RWPE2 (cell line): ENCODE data around the gene CLDND1.

ENCODE experiments used
- ATAC-seq: fragments of 200-7000 bp; cut with Tn5 transposase; 3 replicates; pipeline ENCODE4 v1.9.1; 2021; ENCODE audit warnings: low read depth
- DNase-seq: peaks from one replicate; pipeline ENCODE4 v3.0.0-alpha.2; 2020; ENCODE audit warnings: low spot score
- H3K27ac ChIP-seq: fragments of 450-650 bp; 2 replicates; pipeline ENCODE4 v1.5.1; 2017; ENCODE audit warnings: mild to moderate bottlenecking; ENCODE audit not compliant: poor library complexity, severe bottlenecking
- H3K27me3 ChIP-seq: fragments of 250-450 bp; sonication (Bioruptor Pico); 2 replicates; pipeline ENCODE4 v1.5.1; 2021; ENCODE audit warnings: mild to moderate bottlenecking, moderate library complexity; ENCODE audit not compliant: insufficient read depth, poor library complexity, severe bottlenecking
- H3K36me3 ChIP-seq: fragments of 250-450 bp; sonication (Bioruptor Pico); 2 replicates; pipeline ENCODE4 v1.5.1; 2020; ENCODE audit warnings: low read depth, mild to moderate bottlenecking, moderate library complexity
- H3K4me1 ChIP-seq: fragments of 250-450 bp; sonication (Bioruptor Pico); 2 replicates; pipeline ENCODE4 v1.5.1; 2021; ENCODE audit warnings: mild to moderate bottlenecking, moderate library complexity; ENCODE audit not compliant: insufficient read depth, poor library complexity, severe bottlenecking
- H3K4me3 ChIP-seq: fragments of 250-450 bp; sonication (Bioruptor Pico); 2 replicates; pipeline ENCODE4 v1.5.1; 2021; ENCODE audit warnings: mild to moderate bottlenecking, moderate library complexity; ENCODE audit not compliant: severe bottlenecking
- H3K9me3 ChIP-seq: fragments of 250-450 bp; sonication (Bioruptor Pico); 2 replicates; pipeline ENCODE4 v1.5.1; 2021; ENCODE audit warnings: mild to moderate bottlenecking, moderate library complexity; ENCODE audit not compliant: severe bottlenecking
- TF ChIP-seq, protein P1 (sequence below): fragments of 450-650 bp; IDR thresholded peaks from one replicate; pipeline ENCODE4 v1.5.1; 2017; ENCODE audit warnings: mild to moderate bottlenecking, moderate library complexity; ENCODE audit not compliant: poor library complexity, severe bottlenecking

The CLDND1 gene

DNA sequence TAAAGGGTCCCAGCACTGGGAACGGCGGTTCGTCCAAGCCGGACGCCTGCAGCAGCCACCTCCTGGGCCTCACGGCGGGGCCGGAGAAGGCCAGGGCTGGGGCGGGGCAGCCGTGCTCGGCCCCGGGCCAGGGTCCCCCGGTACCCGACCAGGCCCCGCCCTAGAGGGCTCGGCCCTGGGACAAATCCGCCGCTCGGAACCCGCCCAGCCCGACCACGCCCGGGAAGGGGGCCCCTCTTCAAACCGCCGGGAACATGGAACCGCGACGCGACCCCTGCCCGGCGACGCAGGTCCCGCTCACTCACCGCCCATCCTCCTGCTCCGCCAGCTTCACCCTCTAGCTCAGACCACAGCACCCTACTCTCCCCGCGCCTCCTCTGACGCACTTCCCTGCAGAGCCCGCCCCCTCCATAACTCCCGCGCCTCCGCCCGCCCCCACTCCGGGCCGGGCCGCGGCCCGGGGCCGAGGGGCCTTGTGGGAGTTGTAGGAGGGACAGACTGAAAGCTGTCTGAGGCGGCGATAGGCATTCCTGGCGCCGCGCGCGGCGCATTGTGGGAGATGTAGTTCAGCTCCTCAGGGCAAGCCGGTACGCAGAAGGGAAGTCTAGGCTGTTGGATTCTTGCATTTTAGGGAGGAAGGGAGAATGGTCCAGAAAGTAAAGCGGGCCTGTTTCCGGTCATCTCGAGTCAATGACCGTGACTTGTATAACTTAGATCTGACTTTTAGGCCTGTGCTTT, at the start of gene CLDND1:
Gene CLDND1, minus strand, starts transcription at position 359 of the 738 bp plus-strand sequence. CDS start 1,478 bp downstream, outside the sequence.
- DNase-seq (peak; percentile 93), ATAC-seq (peak; percentile 97)
- no peaks in the 10 kb centered on the region for H3K27me3 ChIP-seq
- peaks cover 18% of the 10 kb centered on the region for H3K4me1 ChIP-seq
- H3K9me3 ChIP-seq: no peaks in the 10 kb centered on the region
- H3K36me3 ChIP-seq: peaks cover 37% of the 10 kb centered on the region
- H3K27ac ChIP-seq: peak within 1 kb of the TSS; percentile 77
- H3K4me3 ChIP-seq: peak within 1 kb of the TSS; percentile 98
- TF ChIP-seq, protein P1, sequence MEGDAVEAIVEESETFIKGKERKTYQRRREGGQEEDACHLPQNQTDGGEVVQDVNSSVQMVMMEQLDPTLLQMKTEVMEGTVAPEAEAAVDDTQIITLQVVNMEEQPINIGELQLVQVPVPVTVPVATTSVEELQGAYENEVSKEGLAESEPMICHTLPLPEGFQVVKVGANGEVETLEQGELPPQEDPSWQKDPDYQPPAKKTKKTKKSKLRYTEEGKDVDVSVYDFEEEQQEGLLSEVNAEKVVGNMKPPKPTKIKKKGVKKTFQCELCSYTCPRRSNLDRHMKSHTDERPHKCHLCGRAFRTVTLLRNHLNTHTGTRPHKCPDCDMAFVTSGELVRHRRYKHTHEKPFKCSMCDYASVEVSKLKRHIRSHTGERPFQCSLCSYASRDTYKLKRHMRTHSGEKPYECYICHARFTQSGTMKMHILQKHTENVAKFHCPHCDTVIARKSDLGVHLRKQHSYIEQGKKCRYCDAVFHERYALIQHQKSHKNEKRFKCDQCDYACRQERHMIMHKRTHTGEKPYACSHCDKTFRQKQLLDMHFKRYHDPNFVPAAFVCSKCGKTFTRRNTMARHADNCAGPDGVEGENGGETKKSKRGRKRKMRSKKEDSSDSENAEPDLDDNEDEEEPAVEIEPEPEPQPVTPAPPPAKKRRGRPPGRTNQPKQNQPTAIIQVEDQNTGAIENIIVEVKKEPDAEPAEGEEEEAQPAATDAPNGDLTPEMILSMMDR: no peak

GRCh38 chr3:98568402-98568801, 45.7 kb upstream of the CLDND1 start:
- Histone ChIP-seq H3K27ac (no peak overlapping the region), H3K36me3 (no peaks in the 10 kb centered on the region), H3K9me3 (no peaks in the 10 kb centered on the region), H3K4me3 (no peak overlapping the region), H3K27me3 (no peaks in the 10 kb centered on the region), H3K4me1 (peaks cover 11% of the 10 kb centered on the region)
- ATAC-seq (no peak), DNase-seq (no peak)
- TF ChIP-seq, protein P1: no peak

DNA sequence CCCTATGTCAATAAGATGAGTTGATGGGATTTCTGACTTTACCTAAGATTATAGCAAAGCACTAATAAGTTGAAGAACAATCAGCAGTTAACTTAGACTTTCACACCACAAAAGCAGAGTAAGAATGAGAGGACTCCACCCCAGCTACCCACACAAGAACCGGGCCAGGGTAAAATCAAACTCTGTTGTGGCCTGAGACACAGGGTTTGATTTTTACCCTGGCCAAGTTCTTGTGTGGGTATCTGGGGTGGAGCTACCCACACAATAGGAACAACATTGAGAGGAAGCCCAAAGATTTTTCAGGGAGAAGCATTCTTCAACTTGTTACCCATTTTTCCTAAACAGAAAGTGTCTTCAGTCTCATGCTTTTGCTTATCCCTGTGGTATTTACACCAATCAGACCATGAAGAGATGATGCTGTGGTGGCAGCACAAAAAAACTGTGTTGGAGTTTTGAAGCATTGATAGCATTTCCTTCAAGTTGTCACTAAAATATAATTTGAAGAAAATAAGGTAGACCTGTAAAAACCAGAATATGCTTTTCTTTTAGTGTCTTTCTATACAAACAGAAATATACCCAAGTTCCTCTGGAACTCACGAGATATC, 45.1 kb upstream of the CLDND1 start:
- Histone ChIP-seq H3K36me3 (no peaks in the 10 kb centered on the region), H3K4me1 (peaks cover 12% of the 10 kb centered on the region), H3K27me3 (no peaks in the 10 kb centered on the region), H3K4me3 (no peak overlapping the region), H3K27ac (no peak overlapping the region), H3K9me3 (no peaks in the 10 kb centered on the region)
- ATAC-seq (no peak), DNase-seq (no peak)
- TF ChIP-seq, protein P1: no peak

DNA sequence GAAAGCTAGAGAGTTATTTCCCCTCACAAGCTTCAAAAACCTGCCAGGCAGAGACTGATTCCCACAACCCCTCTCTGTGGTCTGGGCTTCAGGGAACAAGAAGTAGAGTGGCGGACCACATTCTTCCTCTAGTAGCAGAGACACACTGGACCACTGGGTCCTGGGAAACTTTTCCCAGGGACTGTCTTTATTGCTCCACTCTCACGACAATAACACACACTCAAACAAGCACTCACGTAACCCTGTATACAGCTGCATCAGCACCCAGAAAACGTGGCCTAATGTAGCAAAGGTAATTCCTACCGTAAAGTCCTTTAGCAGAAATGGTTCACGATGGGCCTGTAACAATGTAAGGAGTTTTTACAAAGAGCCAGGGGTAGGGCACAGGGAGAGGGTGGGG, 43.1 kb upstream of the CLDND1 start:
- H3K27ac ChIP-seq: no peak overlapping the region
- DNase-seq (no peak), ATAC-seq (no peak)
- no peaks in the 10 kb centered on the region for H3K9me3 ChIP-seq
- H3K4me3 ChIP-seq: no peak overlapping the region
- H3K27me3 ChIP-seq: no peaks in the 10 kb centered on the region
- TF ChIP-seq, protein P1: no peak
- H3K36me3 ChIP-seq: no peaks in the 10 kb centered on the region
- H3K4me1 ChIP-seq: peaks cover 20% of the 10 kb centered on the region

- ATAC-seq: peak; percentile 57; the same call in 2 of the 3 replicates
- no peaks in the 10 kb centered on the region for H3K9me3 ChIP-seq
- no peaks in the 10 kb centered on the region for H3K27me3 ChIP-seq
- peaks cover 20% of the 10 kb centered on the region for H3K4me1 ChIP-seq
- DNase-seq: no peak
- TF ChIP-seq, protein P1: no peak
- no peak overlapping the region for H3K27ac ChIP-seq
- H3K4me3 ChIP-seq: no peak overlapping the region
- H3K36me3 ChIP-seq: no peaks in the 10 kb centered on the region
Observed at GRCh38 chr3:98565237-98565643, 42.5 kb upstream of the CLDND1 start.
